HEK293 (cell line): ENCODE data around the gene C22orf39.

Experiments used
- CTCF ChIA-PET: fragments of 350-600 bp; formaldehyde crosslinking; extraction: SDS; loops from one replicate; lab custom pipeline; 2021; ENCODE audit warnings: antibody characterized with exemption; lab: Yijun Ruan, JAX
- POLR2A ChIA-PET: fragments of 300-600 bp; formaldehyde crosslinking; extraction: SDS; loops from one replicate; lab custom pipeline; 2020; ENCODE audit warnings: antibody characterized with exemption, inconsistent platforms; lab: Yijun Ruan, JAX
- H3K27ac ChIP-seq: fragments of 200-500 bp; sonication (Bioruptor generic); 2 replicates; pipeline ENCODE4 v1.5.1; 2014; ENCODE audit warnings: low read depth, low read length, control low read depth, inconsistent platforms; ENCODE audit errors: extremely low read depth
- H3K36me3 ChIP-seq, 2 experiments: fragments of 200-500 bp in 1 of 2; sonication (Bioruptor generic) in 1 of 2; 1 replicate in 1 of 2; 2 replicates in 1 of 2; pipeline ENCODE4 v1.5.1; 2014 to 2017; ENCODE audit warnings: inconsistent platforms in 2 of 2, low read length in 2 of 2; ENCODE audit not compliant: control insufficient read depth in 2 of 2, insufficient read depth in 1 of 2
- H3K4me1 ChIP-seq: fragments of 200-500 bp; sonication (Bioruptor generic); 2 replicates; pipeline ENCODE4 v1.5.1; 2014; ENCODE audit warnings: mild to moderate bottlenecking, low read length, inconsistent platforms; ENCODE audit not compliant: control insufficient read depth, insufficient read depth
- H3K4me3 ChIP-seq: 2 replicates; pipeline ENCODE4 v1.5.1; 2011; ENCODE audit warnings: low read depth, mild to moderate bottlenecking, control low read depth, low read length, moderate library complexity
- H3K9me3 ChIP-seq: fragments of 200-500 bp; sonication (Bioruptor generic); 2 replicates; pipeline ENCODE4 v1.5.1; 2014; ENCODE audit warnings: low read depth, low read length, inconsistent platforms; ENCODE audit not compliant: control insufficient read depth, insufficient read depth
- BCL11A ChIP-seq: fragments of 450-650 bp; formaldehyde crosslinking; IDR thresholded peaks from 2 replicates; pipeline ENCODE4 v1.5.1; 2016; ENCODE audit warnings: low read depth, missing biosample characterization, missing genetic modification characterization
- GLI4 ChIP-seq: fragments of 450-650 bp; formaldehyde crosslinking; IDR thresholded peaks from 2 replicates; pipeline ENCODE4 v1.5.1; 2016; ENCODE audit warnings: missing biosample characterization, missing genetic modification characterization
- OVOL3 ChIP-seq: fragments of 450-650 bp; formaldehyde crosslinking; IDR thresholded peaks from 2 replicates; pipeline ENCODE4 v1.5.1; 2016; ENCODE audit warnings: missing biosample characterization, missing genetic modification characterization
- SALL2 ChIP-seq: fragments of 450-650 bp; formaldehyde crosslinking; IDR thresholded peaks from 2 replicates; pipeline ENCODE4 v1.5.0; 2017; ENCODE audit warnings: missing biosample characterization, mild to moderate bottlenecking, missing genetic modification characterization, borderline replicate concordance
- ZBTB8A ChIP-seq: fragments of 450-650 bp; formaldehyde crosslinking; IDR thresholded peaks from 2 replicates; pipeline ENCODE4 v1.5.1; 2016; ENCODE audit warnings: missing biosample characterization, missing genetic modification characterization
- ZFHX2 ChIP-seq: fragments of 450-650 bp; formaldehyde crosslinking; conservative IDR thresholded peaks from 2 replicates; pipeline ENCODE4 v1.5.1; 2016; ENCODE audit warnings: missing biosample characterization, missing genetic modification characterization
- ZFP41 ChIP-seq: fragments of 450-650 bp; formaldehyde crosslinking; IDR thresholded peaks from 2 replicates; pipeline ENCODE4 v1.5.1; 2016; ENCODE audit warnings: missing biosample characterization, missing genetic modification characterization, borderline replicate concordance
- ZNF146 ChIP-seq: fragments of 450-650 bp; formaldehyde crosslinking; IDR thresholded peaks from 2 replicates; pipeline ENCODE4 v1.5.1; 2016; ENCODE audit warnings: missing biosample characterization, missing genetic modification characterization
- ZNF175 ChIP-seq: fragments of 450-650 bp; formaldehyde crosslinking; IDR thresholded peaks from 2 replicates; pipeline ENCODE4 v1.5.1; 2016; ENCODE audit warnings: missing biosample characterization, missing genetic modification characterization
- ZNF202 ChIP-seq: fragments of 450-650 bp; formaldehyde crosslinking; IDR thresholded peaks from 2 replicates; pipeline ENCODE4 v1.5.1; 2016; ENCODE audit warnings: missing biosample characterization, missing genetic modification characterization, borderline replicate concordance
- ZNF350 ChIP-seq: fragments of 450-650 bp; formaldehyde crosslinking; IDR thresholded peaks from 2 replicates; pipeline ENCODE4 v1.5.0; 2017; ENCODE audit warnings: missing biosample characterization, mild to moderate bottlenecking, missing genetic modification characterization
- ZNF354C ChIP-seq: fragments of 450-650 bp; formaldehyde crosslinking; IDR thresholded peaks from 2 replicates; pipeline ENCODE4 v1.5.1; 2016; ENCODE audit warnings: missing biosample characterization, missing genetic modification characterization, low read depth, borderline replicate concordance
- ZNF391 ChIP-seq: fragments of 450-650 bp; formaldehyde crosslinking; IDR thresholded peaks from 2 replicates; pipeline ENCODE4 v1.5.1; 2016; ENCODE audit warnings: low read depth, missing biosample characterization, missing genetic modification characterization, borderline replicate concordance
- ZNF416 ChIP-seq: fragments of 450-650 bp; formaldehyde crosslinking; IDR thresholded peaks from 2 replicates; pipeline ENCODE4 v1.5.1; 2016; ENCODE audit warnings: missing biosample characterization, missing genetic modification characterization
- ZNF433 ChIP-seq: fragments of 450-650 bp; formaldehyde crosslinking; IDR thresholded peaks from 2 replicates; pipeline ENCODE4 v1.5.1; 2016; ENCODE audit warnings: missing biosample characterization, missing genetic modification characterization, low read depth
- ZNF558 ChIP-seq: fragments of 450-650 bp; formaldehyde crosslinking; IDR thresholded peaks from 2 replicates; pipeline ENCODE4 v1.5.1; 2016; ENCODE audit warnings: missing biosample characterization, missing genetic modification characterization
- ZNF791 ChIP-seq: fragments of 450-650 bp; formaldehyde crosslinking; IDR thresholded peaks from 2 replicates; pipeline ENCODE4 v1.5.1; 2016; ENCODE audit warnings: missing biosample characterization, missing genetic modification characterization
- ZNF843 ChIP-seq: fragments of 450-650 bp; formaldehyde crosslinking; IDR thresholded peaks from 2 replicates; pipeline ENCODE4 v1.5.1; 2016; ENCODE audit warnings: missing biosample characterization, missing genetic modification characterization
- TF ChIP-seq, protein P1 (sequence below): fragments of 450-650 bp; formaldehyde crosslinking; conservative IDR thresholded peaks from 2 replicates; pipeline ENCODE4 v1.5.1; 2016; ENCODE audit warnings: low read depth, missing biosample characterization, missing genetic modification characterization
- TF ChIP-seq, protein P2 (sequence below): fragments of 450-650 bp; formaldehyde crosslinking; IDR thresholded peaks from 2 replicates; pipeline ENCODE4 v1.5.1; 2016; ENCODE audit warnings: missing biosample characterization, missing genetic modification characterization
- TF ChIP-seq, protein P3 (sequence below): fragments of 450-650 bp; formaldehyde crosslinking; IDR thresholded peaks from 2 replicates; pipeline ENCODE4 v1.5.1; 2016; ENCODE audit warnings: missing biosample characterization, missing genetic modification characterization
- TF ChIP-seq, protein P4 (sequence below): fragments of 450-650 bp; IDR thresholded peaks from 2 replicates; pipeline ENCODE4 v1.5.1; 2018; ENCODE audit warnings: missing biosample characterization, missing genetic modification characterization
- TF ChIP-seq, protein P5 (sequence below): fragments of 450-650 bp; formaldehyde crosslinking; IDR thresholded peaks from 2 replicates; pipeline ENCODE4 v1.5.1; 2016; ENCODE audit warnings: missing biosample characterization, missing genetic modification characterization

The C22orf39 gene

DNA sequence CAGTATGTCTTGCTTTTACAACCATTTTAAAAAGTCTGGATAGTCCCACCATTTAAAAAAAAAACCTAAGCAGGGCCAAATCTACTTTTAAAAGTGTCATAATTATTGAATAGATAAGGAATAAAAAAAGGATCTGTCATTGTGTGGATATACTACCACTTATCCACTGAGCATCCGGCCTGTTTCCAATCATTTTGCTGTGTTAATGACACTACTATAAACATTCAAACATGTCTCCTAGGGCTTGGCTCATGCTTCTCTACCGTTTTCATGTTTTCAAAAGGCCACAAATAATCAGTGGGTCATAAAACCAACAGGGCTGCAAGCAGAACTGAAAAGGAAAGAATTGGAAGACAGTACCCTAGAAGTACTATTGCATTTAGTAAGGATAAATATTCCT lies 12.5 kb upstream of the C22orf39 start (continued):
- TF ChIP-seq, protein P1, sequence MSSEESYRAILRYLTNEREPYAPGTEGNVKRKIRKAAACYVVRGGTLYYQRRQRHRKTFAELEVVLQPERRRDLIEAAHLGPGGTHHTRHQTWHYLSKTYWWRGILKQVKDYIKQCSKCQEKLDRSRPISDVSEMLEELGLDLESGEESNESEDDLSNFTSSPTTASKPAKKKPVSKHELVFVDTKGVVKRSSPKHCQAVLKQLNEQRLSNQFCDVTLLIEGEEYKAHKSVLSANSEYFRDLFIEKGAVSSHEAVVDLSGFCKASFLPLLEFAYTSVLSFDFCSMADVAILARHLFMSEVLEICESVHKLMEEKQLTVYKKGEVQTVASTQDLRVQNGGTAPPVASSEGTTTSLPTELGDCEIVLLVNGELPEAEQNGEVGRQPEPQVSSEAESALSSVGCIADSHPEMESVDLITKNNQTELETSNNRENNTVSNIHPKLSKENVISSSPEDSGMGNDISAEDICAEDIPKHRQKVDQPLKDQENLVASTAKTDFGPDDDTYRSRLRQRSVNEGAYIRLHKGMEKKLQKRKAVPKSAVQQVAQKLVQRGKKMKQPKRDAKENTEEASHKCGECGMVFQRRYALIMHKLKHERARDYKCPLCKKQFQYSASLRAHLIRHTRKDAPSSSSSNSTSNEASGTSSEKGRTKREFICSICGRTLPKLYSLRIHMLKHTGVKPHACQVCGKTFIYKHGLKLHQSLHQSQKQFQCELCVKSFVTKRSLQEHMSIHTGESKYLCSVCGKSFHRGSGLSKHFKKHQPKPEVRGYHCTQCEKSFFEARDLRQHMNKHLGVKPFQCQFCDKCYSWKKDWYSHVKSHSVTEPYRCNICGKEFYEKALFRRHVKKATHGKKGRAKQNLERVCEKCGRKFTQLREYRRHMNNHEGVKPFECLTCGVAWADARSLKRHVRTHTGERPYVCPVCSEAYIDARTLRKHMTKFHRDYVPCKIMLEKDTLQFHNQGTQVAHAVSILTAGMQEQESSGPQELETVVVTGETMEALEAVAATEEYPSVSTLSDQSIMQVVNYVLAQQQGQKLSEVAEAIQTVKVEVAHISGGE: no peak
- TF ChIP-seq BCL11A (no peak), ZNF416 (tag by site-specific recombination) (no peak), ZNF791 (no peak), ZNF350 (tag by site-specific recombination) (no peak), OVOL3 (no peak), ZFHX2 (no peak), ZNF202 (tag by site-specific recombination) (no peak)
- TF ChIP-seq, protein P2, sequence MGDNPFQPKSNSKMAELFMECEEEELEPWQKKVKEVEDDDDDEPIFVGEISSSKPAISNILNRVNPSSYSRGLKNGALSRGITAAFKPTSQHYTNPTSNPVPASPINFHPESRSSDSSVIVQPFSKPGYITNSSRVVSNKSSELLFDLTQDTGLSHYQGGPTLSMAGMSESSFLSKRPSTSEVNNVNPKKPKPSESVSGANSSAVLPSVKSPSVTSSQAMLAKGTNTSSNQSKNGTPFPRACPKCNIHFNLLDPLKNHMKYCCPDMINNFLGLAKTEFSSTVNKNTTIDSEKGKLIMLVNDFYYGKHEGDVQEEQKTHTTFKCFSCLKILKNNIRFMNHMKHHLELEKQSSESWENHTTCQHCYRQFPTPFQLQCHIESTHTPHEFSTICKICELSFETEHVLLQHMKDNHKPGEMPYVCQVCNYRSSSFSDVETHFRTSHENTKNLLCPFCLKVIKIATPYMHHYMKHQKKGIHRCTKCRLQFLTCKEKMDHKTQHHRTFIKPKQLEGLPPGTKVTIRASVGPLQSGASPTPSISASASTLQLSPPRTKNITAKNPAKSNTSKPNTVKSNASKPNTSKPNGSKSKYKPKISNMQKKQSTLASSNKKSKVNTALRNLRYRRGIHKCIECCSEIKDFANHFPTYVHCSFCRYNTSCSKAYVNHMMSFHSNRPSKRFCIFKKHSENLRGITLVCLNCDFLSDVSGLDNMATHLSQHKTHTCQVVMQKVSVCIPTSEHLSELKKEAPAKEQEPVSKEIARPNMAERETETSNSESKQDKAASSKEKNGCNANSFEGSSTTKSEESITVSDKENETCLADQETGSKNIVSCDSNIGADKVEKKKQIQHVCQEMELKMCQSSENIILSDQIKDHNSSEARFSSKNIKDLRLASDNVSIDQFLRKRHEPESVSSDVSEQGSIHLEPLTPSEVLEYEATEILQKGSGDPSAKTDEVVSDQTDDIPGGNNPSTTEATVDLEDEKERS: no peak

DNA sequence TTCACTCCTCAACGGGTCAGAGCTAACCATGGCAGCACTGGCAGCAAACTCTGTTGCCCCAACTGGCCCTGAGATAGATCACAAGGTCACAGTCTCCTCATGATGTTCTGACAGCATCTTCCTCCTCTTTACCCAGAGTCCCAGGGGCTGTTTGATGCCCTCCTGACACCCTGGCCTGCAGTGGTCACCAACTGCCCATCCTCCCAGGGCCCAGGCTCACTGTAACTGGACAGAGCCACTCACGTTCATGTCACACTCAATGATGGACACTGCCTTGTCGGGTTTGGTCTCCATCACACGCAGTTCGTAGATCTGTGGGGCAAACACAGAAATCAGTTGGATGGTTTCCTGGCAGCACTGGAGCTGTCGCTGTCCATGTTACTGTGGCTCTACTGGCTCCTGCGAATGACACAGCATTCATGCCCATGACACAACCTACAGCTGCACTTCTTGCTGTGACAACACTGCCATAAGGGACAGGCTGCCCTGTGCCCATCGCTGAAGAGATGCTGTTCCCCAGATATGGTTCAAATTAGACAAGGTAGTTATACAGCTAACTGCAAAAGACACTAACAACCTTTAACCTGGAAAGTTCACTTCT lies 10.4 kb upstream of the C22orf39 start:
- Histone ChIP-seq H3K9me3 (no peaks in the 10 kb centered on the region), H3K27ac (no peak overlapping the region), H3K36me3 (peaks cover 16 to 96% of the 10 kb centered on the region in 2 experiments; a peak in 2 of 3 replicates), H3K4me3 (no peak overlapping the region), H3K4me1 (no peaks in the 10 kb centered on the region)
- TF ChIP-seq ZNF558 (tag by site-specific recombination): no peak
- TF ChIP-seq ZNF391 (tag by site-specific recombination): no peak
- TF ChIP-seq ZBTB8A (tag by site-specific recombination): no peak
- TF ChIP-seq, protein P3, sequence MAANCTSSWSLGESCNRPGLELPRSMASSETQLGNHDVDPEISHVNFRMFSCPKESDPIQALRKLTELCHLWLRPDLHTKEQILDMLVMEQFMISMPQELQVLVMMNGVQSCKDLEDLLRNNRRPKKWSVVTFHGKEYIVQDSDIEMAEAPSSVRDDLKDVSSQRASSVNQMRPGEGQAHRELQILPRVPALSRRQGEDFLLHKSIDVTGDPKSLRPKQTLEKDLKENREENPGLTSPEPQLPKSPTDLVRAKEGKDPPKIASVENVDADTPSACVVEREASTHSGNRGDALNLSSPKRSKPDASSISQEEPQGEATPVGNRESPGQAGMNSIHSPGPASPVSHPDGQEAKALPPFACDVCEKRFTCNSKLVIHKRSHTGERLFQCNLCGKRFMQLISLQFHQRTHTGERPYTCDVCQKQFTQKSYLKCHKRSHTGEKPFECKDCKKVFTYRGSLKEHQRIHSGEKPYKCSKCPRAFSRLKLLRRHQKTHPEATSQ (tag by site-specific recombination): no peak
- no peak for TF ChIP-seq SALL2 (tag by site-specific recombination)
- TF ChIP-seq GLI4 (tag by site-specific recombination): no peak
- TF ChIP-seq, protein P4, sequence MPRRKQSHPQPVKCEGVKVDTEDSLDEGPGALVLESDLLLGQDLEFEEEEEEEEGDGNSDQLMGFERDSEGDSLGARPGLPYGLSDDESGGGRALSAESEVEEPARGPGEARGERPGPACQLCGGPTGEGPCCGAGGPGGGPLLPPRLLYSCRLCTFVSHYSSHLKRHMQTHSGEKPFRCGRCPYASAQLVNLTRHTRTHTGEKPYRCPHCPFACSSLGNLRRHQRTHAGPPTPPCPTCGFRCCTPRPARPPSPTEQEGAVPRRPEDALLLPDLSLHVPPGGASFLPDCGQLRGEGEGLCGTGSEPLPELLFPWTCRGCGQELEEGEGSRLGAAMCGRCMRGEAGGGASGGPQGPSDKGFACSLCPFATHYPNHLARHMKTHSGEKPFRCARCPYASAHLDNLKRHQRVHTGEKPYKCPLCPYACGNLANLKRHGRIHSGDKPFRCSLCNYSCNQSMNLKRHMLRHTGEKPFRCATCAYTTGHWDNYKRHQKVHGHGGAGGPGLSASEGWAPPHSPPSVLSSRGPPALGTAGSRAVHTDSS (tag by site-specific recombination): no peak
- no peak for TF ChIP-seq ZFP41 (tag by site-specific recombination)
- TF ChIP-seq ZNF843 (tag by site-specific recombination): no peak
- TF ChIP-seq ZNF354C (tag by site-specific recombination): no peak
- no peak for TF ChIP-seq ZNF433 (tag by site-specific recombination)
- TF ChIP-seq ZNF175 (tag by site-specific recombination): no peak
- TF ChIP-seq, protein P5, sequence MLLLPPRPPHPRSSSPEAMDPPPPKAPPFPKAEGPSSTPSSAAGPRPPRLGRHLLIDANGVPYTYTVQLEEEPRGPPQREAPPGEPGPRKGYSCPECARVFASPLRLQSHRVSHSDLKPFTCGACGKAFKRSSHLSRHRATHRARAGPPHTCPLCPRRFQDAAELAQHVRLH (tag by site-specific recombination): no peak
- TF ChIP-seq ZNF146 (tag by site-specific recombination): no peak
- ChIA-PET POLR2A (no interaction called here), CTCF (interaction anchor here (1.1 to 1.9 kb wide), 3 partner anchors 16 to 172 kb away, joined by 3 to 12 read pairs (median 8); no protein-coding TSS in a partner anchor)
